Measurements from ENCODE around the gene GPNMB. TPM values are rescaled to one million over a fixed set of nuclear protein-coding genes. Genes with fewer than 3 reads are reported as not detected.
"Not testable (repeated sequence)": the region's sequence is repeated elsewhere in the genome, so short reads cannot be mapped to it uniquely, and the experiment has no call there.

The GPNMB gene
- total RNA-seq, result 10 to 100 TPM in 2 of 5 experiments, under 1 TPM in 2, not detected in 1; 0.56 to 30.5 (median 15.4) TPM
- polyA plus RNA-seq, result not detected
- total RNA-seq, result not detected

GRCh38 chr7:23246555-23246954 is at the start of gene GPNMB:
TSS of gene GPNMB (plus strand) at chr7:23246775. CDS start at chr7:23246858, 83 bp downstream.
- H3K36me3 Mint-ChIP-seq, result peaks cover 0 to 7% (median 0%) of the 10 kb centered on the region in 5 donors
- DNase-seq, result no peak
- H3K4me3 ChIP-seq (ENCODE audit: low read length), result no peak within 1 kb of the TSS
- ChIA-PET CTCF (interaction anchor here (0.7 kb wide), 1 partner anchor 34 kb away, joined by 3 read pairs; no protein-coding TSS in a partner anchor), POLR2A (no interaction called here)
- H3K27me3 ChIP-seq (ENCODE audit: control insufficient read depth in 2 of 2, insufficient read depth in 2 of 2, low read length in 2 of 2), result peaks cover 0 to 5% of the 10 kb centered on the region in 2 donors
- H3K4me1 ChIP-seq (ENCODE audit: control insufficient read depth in 2 of 2, insufficient read depth in 2 of 2, low read length in 2 of 2), result no peaks in the 10 kb centered on the region
- H3K27me3 Mint-ChIP-seq, result peaks cover 58 to 75% (median 69%) of the 10 kb centered on the region in 5 donors
- H3K27ac ChIP-seq (ENCODE audit: low read depth, low read length), result no peak within 1 kb of the TSS
- no peak within 1 kb of the TSS for H3K4me3 Mint-ChIP-seq
- H3K9me3 ChIP-seq (ENCODE audit: control insufficient read depth in 2 of 3, low read length in 3 of 3), result no peaks in the 10 kb centered on the region
- ATAC-seq, result no peak
- H3K4me1 Mint-ChIP-seq, result peaks cover 0 to 6% (median 3%) of the 10 kb centered on the region in 7 donors
- intact Hi-C loops (cut with micrococcal nuclease), result no loop called here
- peaks cover 0 to 9% (median 4%) of the 10 kb centered on the region in 11 donors for H3K9me3 Mint-ChIP-seq
- H3K27ac Mint-ChIP-seq, result no peak within 1 kb of the TSS
- no peaks in the 10 kb centered on the region for H3K36me3 ChIP-seq (ENCODE audit: control insufficient read depth in 2 of 3, insufficient read depth in 3 of 3, low read length in 3 of 3)

DNA sequence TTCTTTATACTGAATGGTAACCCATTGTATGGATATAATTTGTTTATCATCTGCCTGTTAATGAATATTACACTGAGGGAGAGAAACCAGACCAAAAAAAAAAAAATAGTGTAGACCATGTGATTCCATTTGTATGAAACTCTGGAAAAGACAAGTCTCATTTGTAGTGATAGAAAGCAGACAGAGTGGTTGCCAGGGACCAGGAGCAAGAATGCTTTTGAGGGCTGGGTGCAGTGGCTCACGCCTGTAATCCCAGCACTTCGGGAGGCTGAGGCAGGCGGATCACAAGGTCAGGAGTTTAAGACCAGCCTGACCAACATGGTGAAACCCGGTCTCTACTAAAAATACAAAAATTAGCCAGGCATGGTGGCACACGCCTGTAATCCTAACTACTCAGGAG is 48.8 kb upstream of the GPNMB start:
- intact Hi-C loops (cut with micrococcal nuclease); ATAC-seq; H3K4me1 ChIP-seq (ENCODE audit: control insufficient read depth in 2 of 2, insufficient read depth in 2 of 2, low read length in 2 of 2); H3K27ac Mint-ChIP-seq; H3K27ac ChIP-seq (ENCODE audit: low read depth, low read length); H3K9me3 ChIP-seq (ENCODE audit: control insufficient read depth in 2 of 3, low read length in 3 of 3); CTCF ChIA-PET; H3K4me1 Mint-ChIP-seq; H3K27me3 Mint-ChIP-seq; H3K4me3 ChIP-seq (ENCODE audit: low read length); H3K9me3 Mint-ChIP-seq; DNase-seq; H3K4me3 Mint-ChIP-seq; H3K27me3 ChIP-seq (ENCODE audit: control insufficient read depth in 2 of 2, insufficient read depth in 2 of 2, low read length in 2 of 2); POLR2A ChIA-PET: not testable (repeated sequence)
- peaks cover 0 to 35% (median 6%) of the 10 kb centered on the region in 3 experiments for H3K36me3 ChIP-seq (ENCODE audit: control insufficient read depth in 2 of 3, insufficient read depth in 3 of 3, low read length in 3 of 3)
- peaks cover 11 to 60% (median 35%) of the 10 kb centered on the region in 5 donors for H3K36me3 Mint-ChIP-seq

- Histone ChIP-seq H3K36me3 (ENCODE audit: control insufficient read depth in 2 of 3, insufficient read depth in 3 of 3, low read length in 3 of 3) (peaks cover 0 to 30% (median 4%) of the 10 kb centered on the region in 3 experiments), H3K27ac (ENCODE audit: low read depth, low read length) (no peak overlapping the region), H3K4me3 (ENCODE audit: low read length) (no peak overlapping the region), H3K27me3 (ENCODE audit: control insufficient read depth in 2 of 2, insufficient read depth in 2 of 2, low read length in 2 of 2) (no peaks in the 10 kb centered on the region), H3K4me1 (ENCODE audit: control insufficient read depth in 2 of 2, insufficient read depth in 2 of 2, low read length in 2 of 2) (no peaks in the 10 kb centered on the region), H3K9me3 (ENCODE audit: control insufficient read depth in 2 of 3, low read length in 3 of 3) (no peaks in the 10 kb centered on the region)
- CTCF ChIA-PET, result interaction anchor here (0.5 kb wide), 1 partner anchor 98 kb away, joined by 3 read pairs; no protein-coding TSS in a partner anchor
- ATAC-seq (no peak), DNase-seq (no peak)
- Mint-ChIP-seq H3K4me3 (no peak overlapping the region), H3K36me3 (peaks cover 8 to 64% (median 44%) of the 10 kb centered on the region in 5 donors), H3K4me1 (peaks cover 0 to 1% (median under 1%) of the 10 kb centered on the region in 7 donors), H3K27ac (no peak overlapping the region), H3K27me3 (peaks cover 0 to 16% (median 7%) of the 10 kb centered on the region in 5 donors), H3K9me3 (no peaks in the 10 kb centered on the region)
- intact Hi-C loops (cut with micrococcal nuclease), result no loop called here
- POLR2A ChIA-PET, result no interaction called here
Measured at GRCh38 chr7:23200331-23200730, 46.2 kb upstream of the GPNMB start.

DNA sequence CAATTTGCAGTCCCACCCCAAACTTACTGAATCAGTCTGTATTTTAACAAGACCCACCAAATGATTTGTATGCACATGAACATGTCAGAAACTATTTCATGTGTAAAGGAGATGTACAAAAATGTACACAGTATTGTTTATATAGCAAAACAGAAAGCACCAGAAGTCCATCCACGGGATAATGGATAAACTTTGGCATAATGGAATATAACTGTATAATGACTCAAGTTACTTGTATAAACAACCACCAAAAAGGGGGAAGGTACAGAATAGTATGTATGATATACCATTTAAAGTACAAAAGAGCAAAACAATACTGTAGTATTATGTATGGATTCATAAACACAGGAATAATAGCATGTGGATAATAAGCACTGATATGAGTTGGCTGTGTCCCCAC is 42.3 kb upstream of the GPNMB start:
- Histone ChIP-seq H3K27me3 (ENCODE audit: control insufficient read depth in 2 of 2, insufficient read depth in 2 of 2, low read length in 2 of 2) (no peaks in the 10 kb centered on the region), H3K4me1 (ENCODE audit: control insufficient read depth in 2 of 2, insufficient read depth in 2 of 2, low read length in 2 of 2) (no peaks in the 10 kb centered on the region), H3K27ac (ENCODE audit: low read depth, low read length) (no peak overlapping the region), H3K9me3 (ENCODE audit: control insufficient read depth in 2 of 3, low read length in 3 of 3) (no peaks in the 10 kb centered on the region), H3K4me3 (ENCODE audit: low read length) (no peak overlapping the region), H3K36me3 (ENCODE audit: control insufficient read depth in 2 of 3, insufficient read depth in 3 of 3, low read length in 3 of 3) (peaks cover 0 to 18% (median 4%) of the 10 kb centered on the region in 3 experiments)
- Mint-ChIP-seq H3K9me3 (peaks cover 0 to 3% (median 0%) of the 10 kb centered on the region in 11 donors), H3K4me3 (no peak overlapping the region), H3K36me3 (peaks cover 0 to 48% (median 37%) of the 10 kb centered on the region in 5 donors), H3K27me3 (peaks cover 5 to 42% (median 29%) of the 10 kb centered on the region in 5 donors), H3K4me1 (peaks cover 0 to 6% (median 5%) of the 10 kb centered on the region in 7 donors), H3K27ac (no peak overlapping the region)
- ATAC-seq (no peak), DNase-seq (no peak)
- POLR2A ChIA-PET, result no interaction called here
- intact Hi-C loops (cut with micrococcal nuclease), result no loop called here
- CTCF ChIA-PET, result no interaction called here

GRCh38 chr7:23205577-23205908 is 41.0 kb upstream of the GPNMB start:
- intact Hi-C loops (cut with micrococcal nuclease), result no loop called here
- ChIA-PET CTCF (no interaction called here), POLR2A (no interaction called here)
- DNase-seq (no peak), ATAC-seq (no peak)
- Histone ChIP-seq H3K36me3 (ENCODE audit: control insufficient read depth in 2 of 3, insufficient read depth in 3 of 3, low read length in 3 of 3) (peaks cover 0 to 6% (median 4%) of the 10 kb centered on the region in 3 experiments), H3K4me3 (ENCODE audit: low read length) (no peak overlapping the region), H3K9me3 (ENCODE audit: control insufficient read depth in 2 of 3, low read length in 3 of 3) (no peaks in the 10 kb centered on the region), H3K27me3 (ENCODE audit: control insufficient read depth in 2 of 2, insufficient read depth in 2 of 2, low read length in 2 of 2) (no peaks in the 10 kb centered on the region), H3K27ac (ENCODE audit: low read depth, low read length) (no peak overlapping the region), H3K4me1 (ENCODE audit: control insufficient read depth in 2 of 2, insufficient read depth in 2 of 2, low read length in 2 of 2) (no peaks in the 10 kb centered on the region)
- peak overlapping the region in 4 of 9 donors; percentile 20 to 91 (median 27) for H3K27ac Mint-ChIP-seq
- peaks cover 0 to 36% (median 31%) of the 10 kb centered on the region in 5 donors for H3K36me3 Mint-ChIP-seq
- H3K4me1 Mint-ChIP-seq, result peaks cover 0 to 6% (median 5%) of the 10 kb centered on the region in 7 donors
- H3K27me3 Mint-ChIP-seq, result peaks cover 5 to 44% (median 29%) of the 10 kb centered on the region in 5 donors
- H3K9me3 Mint-ChIP-seq, result peaks cover 0 to 3% (median 0%) of the 10 kb centered on the region in 11 donors
- peak overlapping the region in 8 of 10 donors; percentile 26 to 82 (median 62) for H3K4me3 Mint-ChIP-seq

DNA sequence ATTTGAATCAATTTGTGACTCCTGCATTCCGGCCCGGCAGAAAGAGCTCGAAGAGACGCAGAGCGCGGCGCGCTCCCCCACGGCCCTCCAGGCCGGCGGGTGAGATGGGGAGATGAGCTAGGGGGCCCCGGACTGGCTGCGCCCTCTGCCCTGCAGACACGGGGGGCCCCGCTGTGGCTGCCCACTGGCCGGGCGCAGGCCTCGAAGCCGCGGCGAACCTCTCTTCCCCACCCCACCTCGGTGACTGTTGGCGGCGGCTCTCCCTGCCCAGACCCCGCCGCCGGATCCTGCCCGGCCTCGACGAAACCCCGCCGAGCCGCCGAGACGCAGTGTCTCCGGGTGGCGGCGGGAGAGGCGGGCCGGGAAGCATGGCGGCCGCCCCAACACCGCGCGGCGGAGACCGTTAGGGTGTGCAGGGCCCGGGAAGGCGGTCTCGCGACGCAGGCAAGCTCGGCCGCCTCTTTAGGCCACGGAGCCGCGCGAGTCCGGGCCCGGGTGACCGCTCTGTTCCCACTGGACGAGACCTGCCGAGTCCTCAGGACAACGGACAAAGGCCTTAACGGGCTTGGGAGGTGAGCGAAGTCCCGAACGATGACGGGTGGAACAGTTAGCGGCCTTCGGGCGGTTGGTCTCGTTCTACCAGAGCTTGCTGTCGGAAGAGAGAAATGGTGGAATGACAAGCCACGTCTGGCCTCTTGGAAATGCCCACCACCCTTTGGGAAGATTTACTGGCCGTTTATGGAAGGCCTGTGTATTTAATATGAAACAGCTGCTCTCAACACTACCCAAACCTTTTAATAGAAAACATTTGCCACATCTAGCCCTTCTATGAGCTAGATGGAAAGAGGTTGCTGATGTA is 40.4 kb upstream of the GPNMB start:
- Mint-ChIP-seq H3K9me3 (peaks cover 0 to 3% (median 0%) of the 10 kb centered on the region in 11 donors), H3K27ac (peak overlapping the region in 5 of 9 donors; percentile 32 to 97 (median 34)), H3K4me3 (peak overlapping the region in 9 of 10 donors; percentile 26 to 84 (median 58)), H3K4me1 (peaks cover 0 to 9% (median 6%) of the 10 kb centered on the region in 7 donors), H3K27me3 (peaks cover 10 to 47% (median 29%) of the 10 kb centered on the region in 5 donors), H3K36me3 (peaks cover 0 to 34% (median 31%) of the 10 kb centered on the region in 5 donors)
- Histone ChIP-seq H3K27ac (ENCODE audit: low read depth, low read length) (peak overlapping the region; percentile 50), H3K9me3 (ENCODE audit: control insufficient read depth in 2 of 3, low read length in 3 of 3) (no peaks in the 10 kb centered on the region), H3K27me3 (ENCODE audit: control insufficient read depth in 2 of 2, insufficient read depth in 2 of 2, low read length in 2 of 2) (no peaks in the 10 kb centered on the region), H3K36me3 (ENCODE audit: control insufficient read depth in 2 of 3, insufficient read depth in 3 of 3, low read length in 3 of 3) (peaks cover 0 to 2% (median under 1%) of the 10 kb centered on the region in 3 experiments), H3K4me3 (ENCODE audit: low read length) (no peak overlapping the region), H3K4me1 (ENCODE audit: control insufficient read depth in 2 of 2, insufficient read depth in 2 of 2, low read length in 2 of 2) (no peaks in the 10 kb centered on the region)
- peak; percentile 52 for ATAC-seq
- POLR2A ChIA-PET, result no interaction called here
- CTCF ChIA-PET, result no interaction called here
- intact Hi-C loops (cut with micrococcal nuclease), result no loop called here
- peak in 4 of 9 donors; percentile 10 to 67 (median 27) for DNase-seq

All from naive thymus-derived CD4-positive, alpha-beta T cell (primary cell).